ENCODE results near the gene SMC4. TPM values are rescaled to one million over a fixed set of nuclear protein-coding genes. Genes with fewer than 3 reads are reported as not detected.

The SMC4 gene
- total and polyA plus RNA-seq, 10 of the 15 experiments (the other 5 are each of a cell fraction or from before 2014, with no cell fraction given): 75.6 to 288 (median 136) TPM

DNA sequence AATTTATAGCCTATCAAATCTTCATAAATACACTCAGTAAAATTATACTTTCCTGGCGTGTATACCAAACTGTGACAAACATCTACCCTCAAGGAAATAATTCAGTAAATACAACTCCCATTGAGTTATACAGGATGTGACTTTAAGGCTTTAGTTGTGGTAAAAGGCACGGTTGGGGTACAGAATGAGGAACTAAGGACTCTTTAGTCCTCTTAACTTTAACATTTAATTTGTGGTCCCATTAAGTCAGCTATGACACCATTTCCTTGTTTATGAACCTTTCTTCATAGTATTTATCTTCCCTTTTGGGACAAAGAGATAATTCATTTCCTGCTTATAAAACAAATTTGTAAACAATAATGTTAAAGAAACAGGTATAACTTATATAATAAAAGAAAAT lies 30.6 kb upstream of the SMC4 start (continued):
- no peak for TF ChIP-seq BCL3 (IDR thresholded peaks at IDR 0.05; ENCODE audit: borderline replicate concordance, insufficient read depth, low read depth, low read length, poor library complexity, severe bottlenecking)
- TF ChIP-seq JUND (IDR thresholded peaks at IDR 0.05; ENCODE audit: low read depth, low read length): no peak
- TF ChIP-seq BCL11A (IDR thresholded peaks at IDR 0.05; ENCODE audit: low read depth, low read length): no peak
- no peak for TF ChIP-seq PAX8 (IDR thresholded peaks at IDR 0.05)
- no peak for TF ChIP-seq PAX5 (IDR thresholded peaks at IDR 0.05; ENCODE audit: borderline replicate concordance, low read depth, low read length)
- no peak for TF ChIP-seq ZSCAN29 (IDR thresholded peaks at IDR 0.05)
- TF ChIP-seq, protein P1, sequence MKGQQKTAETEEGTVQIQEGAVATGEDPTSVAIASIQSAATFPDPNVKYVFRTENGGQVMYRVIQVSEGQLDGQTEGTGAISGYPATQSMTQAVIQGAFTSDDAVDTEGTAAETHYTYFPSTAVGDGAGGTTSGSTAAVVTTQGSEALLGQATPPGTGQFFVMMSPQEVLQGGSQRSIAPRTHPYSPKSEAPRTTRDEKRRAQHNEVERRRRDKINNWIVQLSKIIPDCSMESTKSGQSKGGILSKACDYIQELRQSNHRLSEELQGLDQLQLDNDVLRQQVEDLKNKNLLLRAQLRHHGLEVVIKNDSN (IDR thresholded peaks at IDR 0.05; ENCODE audit: borderline replicate concordance, extremely low read length, insufficient read depth, low read depth, low read length): no peak
- TF ChIP-seq JUNB (IDR thresholded peaks at IDR 0.05): no peak

- CTCF ChIA-PET: interaction anchor here (1.1 to 2.6 kb wide), 4 partner anchors 9 to 46 kb away, joined by 3 to 10 read pairs (median 4); no protein-coding TSS in a partner anchor
- SMC1A ChIA-PET (ENCODE audit: uncharacterized antibody, unreplicated experiment): interaction anchor here (0.6 to 2.5 kb wide), 8 partner anchors 11 to 169 kb away, joined by 3 to 11 read pairs (median 4); partner anchors contain the start of genes IFT80 and SMC4
- FAIRE-seq: no peak
- H3K9me3 ChIP-seq (replicated peaks; ENCODE audit: control insufficient read depth, insufficient read depth, low read length): no peaks in the 10 kb centered on the region
- H3K4me1 ChIP-seq (ENCODE audit: control insufficient read depth, insufficient read depth, low read length): no peaks in the 10 kb centered on the region
- no peak overlapping the region for H2AFZ ChIP-seq (ENCODE audit: control insufficient read depth, low read depth, low read length)
- 78% methylated on average over 1 of the region's 1 CpG for WGBS (ENCODE audit: insufficient coverage, insufficient replicate concordance, low lambda C conversion rate, missing lambda C conversion rate)
- H4K20me1 ChIP-seq (ENCODE audit: control insufficient read depth, insufficient read depth): no peaks in the 10 kb centered on the region
- H3K27me3 ChIP-seq (replicated peaks in 1 of 2; ENCODE audit: control insufficient read depth in 2 of 2, insufficient read depth in 2 of 2, low read length in 1 of 2): no peaks in the 10 kb centered on the region
- H3K36me3 ChIP-seq (ENCODE audit: control insufficient read depth in 2 of 2, insufficient read depth in 2 of 2, low read length in 1 of 2): no peaks in the 10 kb centered on the region
- H3K9ac ChIP-seq (ENCODE audit: control insufficient read depth, insufficient read depth, low read length): no peak overlapping the region
- H3K27ac ChIP-seq (ENCODE audit: control insufficient read depth, insufficient read depth): no peak overlapping the region
- POLR2A ChIA-PET: interaction anchor here (0.6 to 1.0 kb wide), 2 partner anchors 25 to 82 kb away, joined by 3 read pairs; no protein-coding TSS in a partner anchor
- ATAC-seq: no peak
- intact Hi-C loops (cut with micrococcal nuclease; ENCODE audit: unreplicated experiment) (no loop called here), in situ Hi-C loops (cut with MboI) (no loop called here)
- no peak overlapping the region for H3K4me2 ChIP-seq (ENCODE audit: control insufficient read depth, insufficient read depth)
- RAD21 ChIA-PET (ENCODE audit: unreplicated experiment): interaction anchor here (0.8 kb wide), 1 partner anchor 39 kb away, joined by 4 read pairs; no protein-coding TSS in a partner anchor
- H3K79me2 ChIP-seq (ENCODE audit: control insufficient read depth, insufficient read depth, low read length): no peaks in the 10 kb centered on the region
- no peak overlapping the region for H3K4me3 ChIP-seq
- DNase-seq (ENCODE audit: low read depth, low spot score): no peak
- BruUV-seq (replicated peaks): no TSS peak
- no peak for TF ChIP-seq LARP7 (IDR thresholded peaks at IDR 0.05)
- TF ChIP-seq NFYB (IDR thresholded peaks at IDR 0.05; ENCODE audit: insufficient read depth, low read depth, low read length): no peak
- TF ChIP-seq TCF3 (IDR thresholded peaks at IDR 0.05; ENCODE audit: borderline replicate concordance, insufficient read depth, low read depth, low read length): no peak
- TF ChIP-seq WRNIP1 (IDR thresholded peaks at IDR 0.05; ENCODE audit: borderline replicate concordance, low read depth, low read length): no peak
- TF ChIP-seq MLLT1 (IDR thresholded peaks at IDR 0.05): no peak
- TF ChIP-seq KAT2A (conservative IDR thresholded peaks at IDR 0.05; ENCODE audit: control insufficient read depth, low read depth, low read length): no peak
- no peak for TF ChIP-seq REST (IDR thresholded peaks at IDR 0.05; ENCODE audit: low read depth, low read length)
- no peak for TF ChIP-seq RB1 (IDR thresholded peaks at IDR 0.05; ENCODE audit: borderline replicate concordance)
- no peak for TF ChIP-seq CBFB (IDR thresholded peaks at IDR 0.05; ENCODE audit: low read depth)
Measured at GRCh38 chr3:160369784-160370183, 29.7 kb upstream of the SMC4 start.

All from GM12878 (cell line).